Esophagus mucosa (tissue), 1 donor: ENCODE data around the gene PTDSS2. TPM values are rescaled to one million over a fixed set of nuclear protein-coding genes. Genes with fewer than 3 reads are reported as not detected.

Experiments
- ATAC-seq: fragments of 200-7000 bp; cut with Tn5 transposase; one replicate; pipeline ENCODE4 v1.9.1; 2020
- total RNA-seq: library from RNA; stranded (reverse); gene quantifications from one replicate; pipeline ENCODE4 v1.2.4, GENCODE V29; 2023
- donor health status: DM: yes; HTN: yes; CAD: no.

The PTDSS2 gene
- total RNA-seq, 1 donor from 2014 or later = 12.0 TPM

DNA sequence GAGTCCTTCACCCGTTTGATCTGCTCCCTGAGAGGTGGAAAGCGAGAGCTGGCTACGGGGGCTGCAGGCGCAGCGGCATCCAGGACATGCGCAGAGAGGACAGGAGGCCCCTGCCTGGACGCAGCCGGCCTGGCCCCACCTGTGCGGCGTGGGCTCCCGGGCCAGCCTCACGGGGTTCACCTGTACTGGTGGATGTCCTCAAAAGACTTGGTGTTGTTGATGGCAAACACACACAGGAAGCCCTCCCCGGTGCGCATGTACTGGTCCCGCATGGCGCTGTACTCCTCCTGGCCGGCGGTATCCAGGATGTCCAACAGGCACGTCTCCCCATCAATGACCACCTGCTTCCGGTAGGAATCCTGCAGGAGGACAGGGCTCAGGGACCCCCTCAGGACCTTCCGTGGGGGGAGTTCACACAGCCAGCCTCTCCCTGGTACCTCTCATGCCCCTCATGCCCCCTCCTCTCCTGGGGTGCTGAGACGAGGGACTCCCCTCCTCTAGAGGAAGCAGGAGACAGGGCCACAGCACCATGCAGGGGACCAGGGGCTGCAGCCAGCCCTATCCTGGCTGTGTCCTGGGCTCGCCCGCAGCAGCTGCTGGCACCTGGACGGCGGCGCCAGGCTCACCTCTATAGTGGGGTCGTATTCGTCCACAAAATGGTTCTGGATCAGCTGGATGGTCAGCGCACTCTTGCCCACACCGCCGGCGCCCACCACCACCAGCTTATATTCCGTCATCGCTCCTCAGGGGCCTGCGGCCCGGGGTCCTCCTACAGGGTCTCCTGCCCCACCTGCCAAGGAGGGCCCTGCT, 83.7 kb downstream of the PTDSS2 start:
- ATAC-seq = no peak

- peak; percentile 68 for ATAC-seq
Measured at GRCh38 chr11:534396-535209, 84.5 kb downstream of the PTDSS2 start.

GRCh38 chr11:535210-535518, 85.1 kb downstream of the PTDSS2 start:
- no peak for ATAC-seq

DNA sequence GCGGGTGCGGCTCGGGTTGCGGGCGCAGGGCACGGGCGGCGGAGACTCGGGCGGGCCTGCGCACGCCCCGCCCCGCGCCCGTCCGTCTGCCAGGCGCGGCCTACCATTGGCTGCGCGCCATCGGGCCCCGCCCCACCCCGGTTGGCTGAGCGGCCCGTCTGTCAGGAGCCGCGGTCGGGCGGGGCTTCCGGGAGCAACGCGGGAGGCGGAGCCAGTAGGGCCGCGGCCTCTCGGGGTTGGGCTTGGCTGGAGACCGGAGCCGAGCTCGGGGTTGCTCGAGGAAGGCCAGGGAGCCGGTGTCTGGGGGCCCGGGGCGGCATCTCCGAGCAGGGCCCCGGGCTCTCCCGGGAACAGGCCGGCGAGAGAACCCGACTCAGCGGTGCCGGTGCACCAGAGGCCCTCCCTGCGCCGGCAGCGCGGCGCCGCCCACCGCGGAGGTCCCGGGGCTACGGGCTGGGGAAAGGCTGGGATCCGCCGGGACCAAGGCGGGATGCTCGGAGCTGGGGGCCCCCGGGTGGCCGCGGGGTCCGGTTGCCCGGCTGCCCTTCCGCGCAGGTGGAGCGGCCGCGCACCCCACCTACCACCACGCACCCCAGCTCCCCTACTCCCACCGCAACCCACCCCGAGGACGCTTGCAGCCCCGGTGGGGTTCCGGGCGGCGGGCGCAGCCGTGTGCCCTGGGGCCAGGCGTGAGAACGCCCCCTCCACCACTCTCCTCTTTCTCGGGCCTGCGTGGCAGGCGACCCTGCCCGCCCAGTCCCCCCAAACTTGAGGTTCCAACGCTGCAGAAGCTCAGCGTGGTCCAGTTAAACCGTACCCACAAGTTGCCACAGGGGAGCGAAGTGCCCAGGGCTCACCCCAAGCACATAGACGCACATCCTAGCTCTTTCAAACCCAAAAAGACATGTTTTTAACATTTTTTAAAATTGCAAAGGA, 85.7 kb downstream of the PTDSS2 start, which contains the start of gene HRAS:
Gene HRAS (minus strand): TSS at position 58 of the 936 bp plus-strand sequence.
- ATAC-seq = peak; percentile 81

GRCh38 chr11:536841-537621, 87.0 kb downstream of the PTDSS2 start, which contains the start of gene LRRC56:
LRRC56 (plus strand) TSS chr11:537527; CDS start chr11:540685, 3,158 bp downstream.
- peak; percentile 35 for ATAC-seq

- ATAC-seq = no peak
Measured at GRCh38 chr11:537622-538430, 87.7 kb downstream of the PTDSS2 start.

- no peak for ATAC-seq
Measured at GRCh38 chr11:538431-539051, 88.5 kb downstream of the PTDSS2 start.

DNA sequence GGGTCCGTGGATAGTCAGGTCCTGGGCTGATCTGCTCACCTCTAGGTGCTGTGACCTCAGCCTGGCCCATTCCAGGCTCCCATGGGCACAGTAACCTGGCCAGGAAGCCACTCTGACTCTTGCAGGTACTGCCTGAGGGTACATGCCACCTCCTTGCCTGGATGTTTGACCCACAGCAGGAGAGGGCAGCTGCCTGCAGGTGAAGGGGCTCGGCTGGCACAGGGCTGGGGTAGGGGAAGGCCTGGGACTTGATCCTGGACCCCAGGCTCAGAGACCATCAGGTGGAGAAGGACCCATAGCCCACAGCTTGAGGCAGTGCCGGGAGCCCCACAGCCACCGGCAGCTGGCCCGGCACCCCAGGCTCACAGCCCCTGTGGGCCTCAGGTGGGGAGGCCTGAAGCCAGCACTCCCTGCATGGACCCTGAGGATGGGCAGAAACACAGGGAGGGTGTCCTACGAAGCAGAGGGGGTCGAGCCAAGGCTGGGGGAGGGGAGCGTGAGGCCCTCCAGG, 89.9 kb downstream of the PTDSS2 start:
- ATAC-seq = no peak

Other genes starting within 250 kb of the PTDSS2 start
- gene BET1L, start 242.9 kb upstream of the PTDSS2 start, total RNA-seq = 20.5 TPM
- gene RIC8A, start 242.6 kb upstream of the PTDSS2 start, total RNA-seq = 60.3 TPM
- gene SIRT3, start 213.9 kb upstream of the PTDSS2 start, total RNA-seq = 6.2 TPM
- gene PSMD13, start 213.3 kb upstream of the PTDSS2 start, total RNA-seq = 81.8 TPM
- 0.12 TPM for gene NLRP6, start 171.9 kb upstream of the PTDSS2 start, total RNA-seq
- 2.4 TPM for gene PGGHG, start 161.2 kb upstream of the PTDSS2 start, total RNA-seq
- not detected for gene IFITM5, start 150.8 kb upstream of the PTDSS2 start, total RNA-seq
- 94.0 TPM for gene IFITM2, start 142.5 kb upstream of the PTDSS2 start, total RNA-seq
- gene IFITM1, start 136.2 kb upstream of the PTDSS2 start, total RNA-seq = 59.8 TPM
- gene IFITM3, start 129.4 kb upstream of the PTDSS2 start, total RNA-seq = 180 TPM
- gene B4GALNT4, start 80.8 kb upstream of the PTDSS2 start, total RNA-seq = 0.32 TPM
- 359 TPM for gene PKP3, start 56.1 kb upstream of the PTDSS2 start, total RNA-seq
- 15.4 TPM for gene SIGIRR, start 35.3 kb upstream of the PTDSS2 start, total RNA-seq
- 12.8 TPM for gene ANO9, start 8.3 kb upstream of the PTDSS2 start, total RNA-seq
- 152 TPM for gene RNH1, start 57.0 kb downstream of the PTDSS2 start, total RNA-seq
- gene HRAS, start 85.3 kb downstream of the PTDSS2 start, total RNA-seq = 118 TPM
- gene LRRC56, start 87.2 kb downstream of the PTDSS2 start, total RNA-seq = 1.3 TPM
- gene LMNTD2, start 110.5 kb downstream of the PTDSS2 start, total RNA-seq = 3.0 TPM
- 19.6 TPM for gene RASSF7, start 110.7 kb downstream of the PTDSS2 start, total RNA-seq
- 17.6 TPM for gene PHRF1, start 126.2 kb downstream of the PTDSS2 start, total RNA-seq
- 19.5 TPM for gene IRF7, start 165.7 kb downstream of the PTDSS2 start, total RNA-seq
- not detected for gene CDHR5, start 174.7 kb downstream of the PTDSS2 start, total RNA-seq
- not detected for gene SCT, start 176.9 kb downstream of the PTDSS2 start, total RNA-seq
- gene DRD4, start 187.0 kb downstream of the PTDSS2 start, total RNA-seq = 0.16 TPM
- 23.8 TPM for gene DEAF1, start 244.9 kb downstream of the PTDSS2 start, total RNA-seq
- gene TMEM80, start 245.5 kb downstream of the PTDSS2 start, total RNA-seq = 15.7 TPM